K562 (cell line): ENCODE data around the gene PELI3. TPM values are rescaled to one million over a fixed set of nuclear protein-coding genes. Genes with fewer than 3 reads are reported as not detected.
A peak's percentile ranks its signal among the peaks of the same experiment; 100 is the strongest.

Experiments
- FOXJ2 ChIP-seq: fragments of 200-800 bp; sonication (Bioruptor generic); IDR thresholded peaks from 2 replicates; pipeline ENCODE4 v1.6.1; 2016; ENCODE audit warnings: missing genetic modification characterization, missing compliant biosample characterization
- GTF2A2 ChIP-seq: IDR thresholded peaks from 2 replicates; pipeline ENCODE4 v1.6.1; 2016; ENCODE audit warnings: mild to moderate bottlenecking, missing genetic modification characterization, missing compliant biosample characterization
- HSF4 ChIP-seq: fragments of 250-450 bp; sonication (Bioruptor Pico); IDR thresholded peaks from 2 replicates; pipeline ENCODE4 v2.1.2; 2022; ENCODE audit warnings: mild to moderate bottlenecking, moderate library complexity, borderline replicate concordance
- JUNB ChIP-seq: fragments of 450-650 bp; formaldehyde crosslinking; conservative IDR thresholded peaks from 2 replicates; pipeline ENCODE4 v1.4.0; 2020; ENCODE audit warnings: mild to moderate bottlenecking
- KLF13 ChIP-seq: fragments of 450-650 bp; IDR thresholded peaks from 2 replicates; pipeline ENCODE4 v1.6.1; 2016; ENCODE audit warnings: missing genetic modification characterization, low read depth, mild to moderate bottlenecking, missing compliant biosample characterization, moderate library complexity, borderline replicate concordance
- MEF2A ChIP-seq: IDR thresholded peaks from 2 replicates; pipeline ENCODE4 v1.6.1; 2011; ENCODE audit warnings: low read depth, mild to moderate bottlenecking, low read length, moderate library complexity; ENCODE audit not compliant: control insufficient read depth
- NCOA1 ChIP-seq: fragments of 450-650 bp; IDR thresholded peaks from 2 replicates; pipeline ENCODE4 v1.6.1; 2016; ENCODE audit warnings: low read depth
- NR1H2 ChIP-seq: sonication (generic); formaldehyde crosslinking; IDR thresholded peaks from 2 replicates; pipeline ENCODE4 v1.4.0; 2020; ENCODE audit warnings: mild to moderate bottlenecking, missing genetic modification reagents
- NR4A1 ChIP-seq, 2 experiments: fragments of 250-450 bp in 1 of 2; fragments of 450-650 bp in 1 of 2; sonication (Bioruptor Pico) in 1 of 2; IDR thresholded peaks; 2 replicates each; pipeline versions ENCODE4 v1.4.0 to v1.6.1; 2016 to 2020; ENCODE audit warnings: mild to moderate bottlenecking in 2 of 2, missing compliant biosample characterization in 1 of 2, missing genetic modification characterization in 1 of 2, moderate library complexity in 1 of 2
- SP1 ChIP-seq: sonication (generic); formaldehyde crosslinking; IDR thresholded peaks from 2 replicates; pipeline ENCODE4 v1.8.1; 2022; ENCODE audit warnings: mild to moderate bottlenecking, missing genetic modification reagents
- STAT5B ChIP-seq: fragments of 250-450 bp; sonication (Bioruptor Pico); IDR thresholded peaks from 2 replicates; pipeline ENCODE4 v1.8.0; 2021; ENCODE audit warnings: mild to moderate bottlenecking, inconsistent platforms
- ZBTB17 ChIP-seq: fragments of 450-650 bp; formaldehyde crosslinking; IDR thresholded peaks from 2 replicates; pipeline ENCODE4 v1.4.0; 2020; ENCODE audit warnings: mild to moderate bottlenecking
- ZC3H4 ChIP-seq: sonication (generic); formaldehyde crosslinking; IDR thresholded peaks from 2 replicates; pipeline ENCODE4 v1.9.0; 2021; ENCODE audit warnings: missing genetic modification reagents, borderline replicate concordance
- ZKSCAN8 ChIP-seq: fragments of 200-800 bp; sonication (Bioruptor generic); IDR thresholded peaks from 2 replicates; pipeline ENCODE4 v1.6.1; 2016; ENCODE audit warnings: missing genetic modification characterization, missing compliant biosample characterization
- ZNF507 ChIP-seq: conservative IDR thresholded peaks from 2 replicates; pipeline ENCODE4 v1.6.1; 2017; ENCODE audit warnings: missing genetic modification characterization, missing compliant biosample characterization
- ZNF589 ChIP-seq: fragments of 200-800 bp; sonication (Bioruptor generic); IDR thresholded peaks from 2 replicates; pipeline ENCODE4 v1.6.1; 2016; ENCODE audit warnings: low read depth, missing genetic modification characterization, missing compliant biosample characterization
- ZNF644 ChIP-seq: fragments of 200-800 bp; sonication (Bioruptor generic); IDR thresholded peaks from 2 replicates; pipeline ENCODE4 v1.6.1; 2016; ENCODE audit warnings: low read depth, missing genetic modification characterization, missing compliant biosample characterization
- polyA plus RNA-seq, 8 experiments: library from polyadenylated mRNA; depleted of rRNA in 4 of 8; stranded (reverse) in 5 of 8; unstranded in 3 of 8; fragments of >200 nt; fragmentation: Nextera tagmentation in 2 of 8; fragmentation: Illumina TruSeq in 1 of 8; extraction: Ambion mirVana in 2 of 8; extraction: Trizol in 1 of 8; gene quantifications; 2 replicates each; pipeline versions ENCODE4 v1.2.1 to v1.2.3, GENCODE V29; 2011 to 2014; ENCODE audit warnings: inconsistent platforms in 1 of 8, missing spikeins in 1 of 8
- total RNA-seq, 7 experiments: library from RNA; depleted of rRNA in 6 of 7; stranded (reverse); fragments of >200 nt in 6 of 7; fragmentation: Illumina TruSeq in 2 of 7; extraction: Trizol in 2 of 7; gene quantifications; 2 replicates each; pipeline versions ENCODE4 v1.2.1 to v1.2.3, GENCODE V29; 2011 to 2021; ENCODE audit warnings: low replicate concordance in 1 of 7
- TF ChIP-seq, protein P1 (sequence below): sonication (generic); formaldehyde crosslinking; IDR thresholded peaks from 2 replicates; pipeline ENCODE4 v1.8.1; 2022; ENCODE audit warnings: missing genetic modification reagents
- TF ChIP-seq, protein P2 (sequence below): sonication (generic); formaldehyde crosslinking; IDR thresholded peaks from 2 replicates; pipeline ENCODE4 v1.8.1; 2023; ENCODE audit warnings: mild to moderate bottlenecking, missing genetic modification reagents
- TF ChIP-seq, protein P3 (sequence below): fragments of 200-800 bp; sonication (Bioruptor generic); IDR thresholded peaks from 2 replicates; pipeline ENCODE4 v1.6.1; 2017; ENCODE audit warnings: missing genetic modification characterization, missing compliant biosample characterization
- TF ChIP-seq, protein P4 (sequence below): fragments of 250-450 bp; sonication (Bioruptor Pico); IDR thresholded peaks from 2 replicates; pipeline ENCODE4 v1.5.0; 2022; ENCODE audit warnings: mild to moderate bottlenecking

The PELI3 gene
- total and polyA plus RNA-seq, 9 of the 15 experiments (the other 6 are each of a cell fraction or from before 2014, with no cell fraction given) = 0.17 to 4.2 (median 1.9) TPM

DNA sequence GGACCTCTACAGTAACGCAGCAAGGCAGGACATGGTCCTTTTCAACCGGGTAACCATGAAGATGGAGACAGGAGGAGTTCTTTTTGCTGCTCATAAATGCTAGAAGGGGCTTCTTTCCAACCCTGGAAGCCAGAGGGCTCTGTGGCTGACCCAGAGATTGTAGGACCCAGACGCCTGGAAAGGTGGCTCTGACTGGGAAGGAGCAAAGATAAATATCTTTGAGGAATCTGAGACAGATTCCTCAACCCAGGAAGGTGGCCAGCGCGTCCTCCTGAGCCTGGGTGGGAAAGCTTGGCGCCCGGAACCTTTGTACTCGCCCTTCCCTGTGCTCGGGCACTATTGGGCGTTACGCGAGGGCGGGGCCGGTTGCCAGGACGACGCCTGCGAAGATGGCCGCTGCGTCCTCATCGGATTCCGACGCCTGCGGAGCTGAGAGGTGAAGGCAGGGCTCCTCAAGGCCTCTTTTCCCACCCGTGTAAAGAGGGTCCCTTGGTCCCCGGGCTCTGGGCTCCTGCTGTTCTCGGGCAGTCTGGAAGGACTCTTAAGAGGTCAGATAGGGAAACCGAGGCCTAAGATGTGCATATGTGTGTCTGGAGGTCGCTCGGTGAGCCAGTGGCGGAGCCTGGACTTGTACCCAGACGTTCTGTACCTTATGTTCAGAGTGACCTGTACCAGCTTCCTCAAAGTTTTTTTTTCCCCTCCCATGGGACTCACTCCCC lies 43.7 kb downstream of the PELI3 start, which contains the start of gene BBS1 (continued):
- no peak for TF ChIP-seq STAT5B
- TF ChIP-seq NR4A1 (CRISPR knock-in tag; IDR thresholded peaks at IDR 0.05) = no peak
- peak; percentile 38; the same call in 1 of the 2 replicates for TF ChIP-seq NR4A1 (tag; IDR thresholded peaks at IDR 0.05)
- no peak for TF ChIP-seq ZKSCAN8 (CRISPR knock-in tag)
- TF ChIP-seq FOXJ2 (tag) = peak; percentile 83; the same call in 1 of the 2 replicates
- TF ChIP-seq, protein P1, sequence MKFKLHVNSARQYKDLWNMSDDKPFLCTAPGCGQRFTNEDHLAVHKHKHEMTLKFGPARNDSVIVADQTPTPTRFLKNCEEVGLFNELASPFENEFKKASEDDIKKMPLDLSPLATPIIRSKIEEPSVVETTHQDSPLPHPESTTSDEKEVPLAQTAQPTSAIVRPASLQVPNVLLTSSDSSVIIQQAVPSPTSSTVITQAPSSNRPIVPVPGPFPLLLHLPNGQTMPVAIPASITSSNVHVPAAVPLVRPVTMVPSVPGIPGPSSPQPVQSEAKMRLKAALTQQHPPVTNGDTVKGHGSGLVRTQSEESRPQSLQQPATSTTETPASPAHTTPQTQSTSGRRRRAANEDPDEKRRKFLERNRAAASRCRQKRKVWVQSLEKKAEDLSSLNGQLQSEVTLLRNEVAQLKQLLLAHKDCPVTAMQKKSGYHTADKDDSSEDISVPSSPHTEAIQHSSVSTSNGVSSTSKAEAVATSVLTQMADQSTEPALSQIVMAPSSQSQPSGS (CRISPR knock-in tag) = no peak
- TF ChIP-seq HSF4 (CRISPR knock-in tag) = no peak
- TF ChIP-seq NCOA1 = peak; percentile 97
- no peak for TF ChIP-seq JUNB (CRISPR knock-in tag)
- no peak for TF ChIP-seq MEF2A
- no peak; the same call in 1 of the 2 replicates for TF ChIP-seq KLF13
- TF ChIP-seq GTF2A2 = 0 out of 2 replicates have a peak, but pooled peaks have one; percentile 47
- peak; percentile 100 for TF ChIP-seq SP1 (CRISPR knock-in tag)
- no peak; the same call in 1 of the 2 replicates for TF ChIP-seq ZBTB17
- TF ChIP-seq ZNF589 (CRISPR knock-in tag) = no peak
- peak; percentile 76; the same call in 1 of the 2 replicates for TF ChIP-seq NR1H2
- no peak for TF ChIP-seq ZNF507 (tag)
- TF ChIP-seq, protein P2, sequence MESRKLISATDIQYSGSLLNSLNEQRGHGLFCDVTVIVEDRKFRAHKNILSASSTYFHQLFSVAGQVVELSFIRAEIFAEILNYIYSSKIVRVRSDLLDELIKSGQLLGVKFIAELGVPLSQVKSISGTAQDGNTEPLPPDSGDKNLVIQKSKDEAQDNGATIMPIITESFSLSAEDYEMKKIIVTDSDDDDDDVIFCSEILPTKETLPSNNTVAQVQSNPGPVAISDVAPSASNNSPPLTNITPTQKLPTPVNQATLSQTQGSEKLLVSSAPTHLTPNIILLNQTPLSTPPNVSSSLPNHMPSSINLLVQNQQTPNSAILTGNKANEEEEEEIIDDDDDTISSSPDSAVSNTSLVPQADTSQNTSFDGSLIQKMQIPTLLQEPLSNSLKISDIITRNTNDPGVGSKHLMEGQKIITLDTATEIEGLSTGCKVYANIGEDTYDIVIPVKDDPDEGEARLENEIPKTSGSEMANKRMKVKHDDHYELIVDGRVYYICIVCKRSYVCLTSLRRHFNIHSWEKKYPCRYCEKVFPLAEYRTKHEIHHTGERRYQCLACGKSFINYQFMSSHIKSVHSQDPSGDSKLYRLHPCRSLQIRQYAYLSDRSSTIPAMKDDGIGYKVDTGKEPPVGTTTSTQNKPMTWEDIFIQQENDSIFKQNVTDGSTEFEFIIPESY (CRISPR knock-in tag) = no peak
- TF ChIP-seq, protein P3, sequence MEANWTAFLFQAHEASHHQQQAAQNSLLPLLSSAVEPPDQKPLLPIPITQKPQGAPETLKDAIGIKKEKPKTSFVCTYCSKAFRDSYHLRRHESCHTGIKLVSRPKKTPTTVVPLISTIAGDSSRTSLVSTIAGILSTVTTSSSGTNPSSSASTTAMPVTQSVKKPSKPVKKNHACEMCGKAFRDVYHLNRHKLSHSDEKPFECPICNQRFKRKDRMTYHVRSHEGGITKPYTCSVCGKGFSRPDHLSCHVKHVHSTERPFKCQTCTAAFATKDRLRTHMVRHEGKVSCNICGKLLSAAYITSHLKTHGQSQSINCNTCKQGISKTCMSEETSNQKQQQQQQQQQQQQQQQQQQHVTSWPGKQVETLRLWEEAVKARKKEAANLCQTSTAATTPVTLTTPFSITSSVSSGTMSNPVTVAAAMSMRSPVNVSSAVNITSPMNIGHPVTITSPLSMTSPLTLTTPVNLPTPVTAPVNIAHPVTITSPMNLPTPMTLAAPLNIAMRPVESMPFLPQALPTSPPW = peak; percentile 41; the same call in 1 of the 2 replicates
- TF ChIP-seq ZC3H4 (CRISPR knock-in tag) = no peak
- TF ChIP-seq ZNF644 (tag) = no peak
- TF ChIP-seq, protein P4, sequence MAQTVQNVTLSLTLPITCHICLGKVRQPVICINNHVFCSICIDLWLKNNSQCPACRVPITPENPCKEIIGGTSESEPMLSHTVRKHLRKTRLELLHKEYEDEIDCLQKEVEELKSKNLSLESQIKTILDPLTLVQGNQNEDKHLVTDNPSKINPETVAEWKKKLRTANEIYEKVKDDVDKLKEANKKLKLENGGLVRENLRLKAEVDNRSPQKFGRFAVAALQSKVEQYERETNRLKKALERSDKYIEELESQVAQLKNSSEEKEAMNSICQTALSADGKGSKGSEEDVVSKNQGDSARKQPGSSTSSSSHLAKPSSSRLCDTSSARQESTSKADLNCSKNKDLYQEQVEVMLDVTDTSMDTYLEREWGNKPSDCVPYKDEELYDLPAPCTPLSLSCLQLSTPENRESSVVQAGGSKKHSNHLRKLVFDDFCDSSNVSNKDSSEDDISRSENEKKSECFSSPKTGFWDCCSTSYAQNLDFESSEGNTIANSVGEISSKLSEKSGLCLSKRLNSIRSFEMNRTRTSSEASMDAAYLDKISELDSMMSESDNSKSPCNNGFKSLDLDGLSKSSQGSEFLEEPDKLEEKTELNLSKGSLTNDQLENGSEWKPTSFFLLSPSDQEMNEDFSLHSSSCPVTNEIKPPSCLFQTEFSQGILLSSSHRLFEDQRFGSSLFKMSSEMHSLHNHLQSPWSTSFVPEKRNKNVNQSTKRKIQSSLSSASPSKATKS (CRISPR knock-in tag) = no peak
